SJCRH30 (cell line): ENCODE data around the gene NELL2. TPM values are rescaled to one million over a fixed set of nuclear protein-coding genes. Genes with fewer than 3 reads are reported as not detected.

Experiments used
- DNase-seq, 2 experiments: peaks; one replicate each; pipeline ENCODE4 v3.0.0-alpha.2; 2015 to 2020
- H3K27ac ChIP-seq: fragments of 250-450 bp; sonication (Bioruptor Pico); 2 replicates; pipeline ENCODE4 v1.5.1; 2020; ENCODE audit warnings: mild to moderate bottlenecking, moderate library complexity
- H3K27me3 ChIP-seq: fragments of 250-450 bp; sonication (Bioruptor Pico); 2 replicates; pipeline ENCODE4 v1.5.1; 2020; ENCODE audit warnings: mild to moderate bottlenecking, moderate library complexity
- H3K36me3 ChIP-seq: fragments of 250-450 bp; sonication (Bioruptor Pico); 2 replicates; pipeline ENCODE4 v1.5.1; 2020; ENCODE audit warnings: mild to moderate bottlenecking, moderate library complexity
- H3K4me1 ChIP-seq: fragments of 250-450 bp; sonication (Bioruptor Pico); 2 replicates; pipeline ENCODE4 v1.5.1; 2020; ENCODE audit warnings: mild to moderate bottlenecking, moderate library complexity
- H3K4me3 ChIP-seq: fragments of 250-450 bp; sonication (Bioruptor Pico); 2 replicates; pipeline ENCODE4 v1.5.1; 2020; ENCODE audit warnings: mild to moderate bottlenecking, moderate library complexity
- H3K9me3 ChIP-seq: fragments of 250-450 bp; sonication (Bioruptor Pico); replicated peaks from 2 replicates; pipeline ENCODE4 v1.5.1; 2020; ENCODE audit warnings: mild to moderate bottlenecking, moderate library complexity
- total RNA-seq: library from RNA; depleted of rRNA; stranded (reverse); fragments of >200 nt; shearing (Covaris generic); gene quantifications from 2 replicates; pipeline ENCODE4 v1.2.3, GENCODE V29; 2014

The NELL2 gene
- total RNA-seq, 1 experiment from 2014 or later: 2.7 TPM

GRCh38 chr12:44510510-44510909, 365.6 kb downstream of the NELL2 start:
- H3K36me3 ChIP-seq: no peaks in the 10 kb centered on the region
- H3K27me3 ChIP-seq: no peaks in the 10 kb centered on the region
- H3K4me3 ChIP-seq: no peak overlapping the region
- no peaks in the 10 kb centered on the region for H3K9me3 ChIP-seq
- no peak overlapping the region for H3K27ac ChIP-seq
- no peaks in the 10 kb centered on the region for H3K4me1 ChIP-seq
- no peak for DNase-seq

DNA sequence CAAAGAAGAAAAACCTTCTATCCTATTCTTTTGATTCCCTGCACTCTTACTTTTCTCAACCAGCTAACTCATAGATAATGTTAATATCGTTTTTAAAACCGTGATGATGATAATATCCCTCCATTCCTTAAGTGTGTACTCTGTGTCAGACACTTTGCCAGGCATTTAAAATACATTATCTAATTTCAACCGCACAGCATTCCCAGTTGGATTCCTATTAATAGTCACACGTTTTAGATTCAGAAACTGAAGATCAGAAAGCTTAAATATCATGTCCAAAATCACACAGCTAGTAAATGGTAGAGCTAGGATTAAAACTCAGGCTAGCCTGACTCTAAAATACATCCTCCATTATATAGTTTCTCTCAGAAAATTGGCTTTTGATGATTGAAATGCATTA, 366.0 kb downstream of the NELL2 start:
- no peaks in the 10 kb centered on the region for H3K27me3 ChIP-seq
- H3K4me3 ChIP-seq: no peak overlapping the region
- no peaks in the 10 kb centered on the region for H3K9me3 ChIP-seq
- DNase-seq: no peak
- H3K27ac ChIP-seq: no peak overlapping the region
- H3K36me3 ChIP-seq: no peaks in the 10 kb centered on the region
- H3K4me1 ChIP-seq: no peaks in the 10 kb centered on the region

GRCh38 chr12:44509471-44509870, 366.6 kb downstream of the NELL2 start:
- DNase-seq: peak in 1 of 2 experiments; percentile 13
- Histone ChIP-seq H3K9me3 (no peaks in the 10 kb centered on the region), H3K4me3 (no peak overlapping the region), H3K36me3 (no peaks in the 10 kb centered on the region), H3K27ac (no peak overlapping the region), H3K27me3 (no peaks in the 10 kb centered on the region), H3K4me1 (no peaks in the 10 kb centered on the region)

DNA sequence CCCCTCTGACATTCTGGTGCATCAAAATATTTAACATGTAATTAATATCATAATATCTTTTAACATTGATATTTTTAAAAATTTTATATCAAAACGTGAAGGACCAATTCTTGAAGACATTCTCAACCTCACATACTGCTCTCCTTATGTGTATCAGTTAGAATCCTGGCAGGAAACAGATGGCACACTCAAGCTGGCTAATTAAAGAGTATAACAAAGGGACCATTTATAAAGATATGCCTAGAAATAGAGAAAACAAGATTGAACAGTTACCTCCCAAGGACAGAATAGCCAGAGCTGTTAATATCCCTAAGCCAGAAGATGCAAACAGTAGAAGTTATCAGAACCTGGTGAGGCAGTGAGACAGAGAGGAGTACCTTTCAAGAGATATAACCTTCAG, 368.7 kb downstream of the NELL2 start:
- H3K27me3 ChIP-seq: no peaks in the 10 kb centered on the region
- H3K4me3 ChIP-seq: no peak overlapping the region
- DNase-seq: peak in 1 of 2 experiments; percentile 15
- H3K9me3 ChIP-seq: no peaks in the 10 kb centered on the region
- no peaks in the 10 kb centered on the region for H3K36me3 ChIP-seq
- H3K4me1 ChIP-seq: no peaks in the 10 kb centered on the region
- H3K27ac ChIP-seq: no peak overlapping the region

- H3K27me3 ChIP-seq: no peaks in the 10 kb centered on the region
- no peaks in the 10 kb centered on the region for H3K9me3 ChIP-seq
- H3K36me3 ChIP-seq: no peaks in the 10 kb centered on the region
- no peak for DNase-seq
- H3K4me1 ChIP-seq: no peaks in the 10 kb centered on the region
- H3K4me3 ChIP-seq: no peak overlapping the region
- no peak overlapping the region for H3K27ac ChIP-seq
Measured at GRCh38 chr12:44504799-44505198, 371.3 kb downstream of the NELL2 start.

DNA sequence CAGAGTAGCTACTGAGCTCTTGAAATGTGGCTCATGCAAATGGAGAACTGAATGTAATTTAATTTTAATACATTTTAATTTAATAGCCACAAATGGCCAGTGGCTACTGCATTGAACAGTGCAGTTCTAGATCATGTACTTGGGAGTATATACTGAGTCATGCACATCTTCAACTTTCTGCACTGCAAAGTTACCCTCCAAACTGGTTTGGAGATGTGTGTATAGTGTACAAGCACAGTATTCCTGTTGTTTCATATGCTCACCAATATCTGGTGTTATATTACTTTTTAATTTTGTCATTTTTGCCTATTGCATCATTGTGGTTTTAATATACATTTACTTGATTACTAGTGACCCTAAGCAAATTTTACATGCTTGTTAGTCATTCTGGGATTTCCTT, 372.8 kb downstream of the NELL2 start:
- no peaks in the 10 kb centered on the region; the same call in 1 of the 2 replicates for H3K36me3 ChIP-seq
- DNase-seq: no peak
- no peak overlapping the region for H3K4me3 ChIP-seq
- no peaks in the 10 kb centered on the region for H3K9me3 ChIP-seq
- no peak overlapping the region for H3K27ac ChIP-seq
- H3K27me3 ChIP-seq: no peaks in the 10 kb centered on the region
- H3K4me1 ChIP-seq: no peaks in the 10 kb centered on the region

DNA sequence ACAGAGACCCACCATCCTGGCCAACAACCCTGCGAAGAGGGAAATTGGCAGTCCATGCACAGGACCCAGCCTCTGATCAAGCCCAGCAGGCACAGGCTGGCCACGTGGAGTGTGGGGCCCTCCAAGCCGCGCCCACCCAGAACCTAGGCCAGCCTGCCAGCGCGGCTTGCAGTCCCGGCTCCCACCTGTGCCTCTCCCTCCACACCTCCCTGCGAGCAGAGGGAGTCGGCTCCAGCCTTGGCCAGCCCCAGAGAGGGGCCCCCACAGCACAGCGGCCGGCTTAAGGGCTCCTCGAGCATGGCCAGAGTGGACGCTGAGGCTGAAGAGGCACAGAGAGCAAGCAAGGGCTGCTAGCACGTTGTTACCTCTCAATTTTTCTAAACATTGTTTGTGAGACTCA, 373.4 kb downstream of the NELL2 start:
- no peaks in the 10 kb centered on the region; the same call in 1 of the 2 replicates for H3K36me3 ChIP-seq
- H3K4me1 ChIP-seq: no peaks in the 10 kb centered on the region
- H3K27ac ChIP-seq: no peak overlapping the region
- H3K27me3 ChIP-seq: no peaks in the 10 kb centered on the region
- no peaks in the 10 kb centered on the region for H3K9me3 ChIP-seq
- no peak for DNase-seq
- no peak overlapping the region for H3K4me3 ChIP-seq

DNA sequence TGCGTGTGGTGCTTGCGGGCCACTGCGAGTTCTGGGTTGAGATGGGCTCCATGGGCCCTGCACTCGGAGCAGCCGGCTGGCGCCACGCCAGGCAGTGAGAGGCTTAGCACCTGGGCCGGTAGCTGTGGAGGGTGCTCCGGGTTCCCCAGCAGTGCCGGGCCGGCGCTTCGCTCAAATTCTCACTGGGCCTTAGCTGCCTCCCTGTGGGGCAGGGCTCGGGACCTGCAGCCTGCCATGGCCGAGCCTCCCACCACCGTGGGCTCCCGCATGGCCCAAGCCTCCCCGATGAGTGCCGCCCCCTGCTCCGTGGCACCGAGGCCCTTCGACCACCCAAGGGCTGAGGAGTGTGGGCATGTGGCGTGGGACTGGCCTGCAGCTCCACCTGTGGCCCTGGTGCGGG, 375.7 kb downstream of the NELL2 start:
- Histone ChIP-seq H3K4me3 (no peak overlapping the region), H3K27ac (no peak overlapping the region), H3K27me3 (no peaks in the 10 kb centered on the region), H3K4me1 (no peaks in the 10 kb centered on the region), H3K9me3 (no peaks in the 10 kb centered on the region), H3K36me3 (no peaks in the 10 kb centered on the region; the same call in 1 of the 2 replicates)
- no peak for DNase-seq

DNA sequence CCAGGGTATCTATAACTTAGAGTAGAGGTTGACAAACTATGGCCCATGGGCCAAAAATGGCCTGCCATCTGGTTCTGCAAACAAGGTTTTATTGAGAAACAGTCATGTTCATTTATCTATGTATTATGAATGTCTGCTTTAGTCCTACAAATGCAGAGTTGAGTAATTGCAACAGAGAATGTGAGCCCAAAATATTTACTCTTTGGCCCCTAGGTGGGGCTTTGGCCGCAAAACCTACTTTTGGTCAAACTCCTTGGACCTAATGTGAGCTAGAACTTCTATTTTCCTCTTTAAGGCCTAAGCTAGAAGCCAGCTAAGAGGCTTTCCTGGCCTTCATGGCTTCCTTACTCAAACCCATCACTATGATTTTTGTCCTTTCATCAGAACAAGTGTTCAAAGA, 379.1 kb downstream of the NELL2 start:
- no peaks in the 10 kb centered on the region for H3K4me1 ChIP-seq
- H3K27ac ChIP-seq: no peak overlapping the region
- H3K4me3 ChIP-seq: no peak overlapping the region
- DNase-seq: peak in 1 of 2 experiments; percentile 11
- H3K36me3 ChIP-seq: no peaks in the 10 kb centered on the region; the same call in 1 of the 2 replicates
- H3K27me3 ChIP-seq: no peaks in the 10 kb centered on the region
- no peaks in the 10 kb centered on the region for H3K9me3 ChIP-seq

DNA sequence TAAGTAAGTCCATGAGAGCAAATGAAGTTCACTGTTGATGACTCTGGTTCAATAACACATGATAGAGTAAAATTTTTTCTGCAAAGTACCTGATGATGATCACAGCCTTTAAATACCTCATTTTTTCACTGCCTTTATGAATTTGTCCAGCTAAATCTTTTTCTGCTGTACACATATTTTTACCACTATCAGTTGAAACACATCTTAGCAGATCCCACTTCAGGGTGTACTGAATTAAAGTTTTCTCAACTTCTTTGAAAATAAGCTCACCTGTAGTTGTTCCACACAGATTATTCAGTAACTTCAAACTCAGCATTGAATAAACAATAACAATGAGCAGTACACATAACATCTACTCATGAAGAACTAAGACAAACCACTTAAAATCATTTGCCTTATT, 385.9 kb downstream of the NELL2 start:
- Histone ChIP-seq H3K27me3 (no peaks in the 10 kb centered on the region), H3K36me3 (no peaks in the 10 kb centered on the region), H3K27ac (no peak overlapping the region), H3K9me3 (no peaks in the 10 kb centered on the region), H3K4me1 (no peaks in the 10 kb centered on the region), H3K4me3 (no peak overlapping the region)
- no peak for DNase-seq

DNA sequence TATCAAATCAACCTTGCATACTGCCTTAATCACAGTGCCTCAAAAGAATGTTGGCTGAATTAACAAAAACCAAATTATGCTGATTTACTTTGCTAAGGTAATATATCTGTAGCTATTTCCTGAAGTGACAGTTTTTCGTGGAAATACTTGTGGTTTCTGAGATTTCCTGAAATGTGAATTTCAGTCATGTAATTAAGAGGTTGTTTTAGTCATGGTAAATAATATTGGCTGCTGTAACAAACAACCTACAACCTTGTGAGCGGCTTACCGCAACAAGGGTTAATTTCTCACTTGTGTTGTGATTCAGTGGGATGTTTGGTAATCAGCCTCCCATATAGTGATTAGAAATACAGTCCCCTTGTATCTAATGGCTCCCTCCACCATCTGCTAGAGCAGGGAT, 387.9 kb downstream of the NELL2 start:
- no peaks in the 10 kb centered on the region for H3K9me3 ChIP-seq
- H3K27me3 ChIP-seq: no peaks in the 10 kb centered on the region
- no peaks in the 10 kb centered on the region for H3K36me3 ChIP-seq
- no peak for DNase-seq
- no peaks in the 10 kb centered on the region for H3K4me1 ChIP-seq
- no peak overlapping the region for H3K27ac ChIP-seq
- no peak overlapping the region for H3K4me3 ChIP-seq

- DNase-seq: no peak
- Histone ChIP-seq H3K4me1 (no peaks in the 10 kb centered on the region), H3K27me3 (no peaks in the 10 kb centered on the region), H3K27ac (no peak overlapping the region), H3K36me3 (no peaks in the 10 kb centered on the region), H3K9me3 (no peaks in the 10 kb centered on the region), H3K4me3 (no peak overlapping the region)
Measured at GRCh38 chr12:44484862-44485261, 391.3 kb downstream of the NELL2 start.

DNA sequence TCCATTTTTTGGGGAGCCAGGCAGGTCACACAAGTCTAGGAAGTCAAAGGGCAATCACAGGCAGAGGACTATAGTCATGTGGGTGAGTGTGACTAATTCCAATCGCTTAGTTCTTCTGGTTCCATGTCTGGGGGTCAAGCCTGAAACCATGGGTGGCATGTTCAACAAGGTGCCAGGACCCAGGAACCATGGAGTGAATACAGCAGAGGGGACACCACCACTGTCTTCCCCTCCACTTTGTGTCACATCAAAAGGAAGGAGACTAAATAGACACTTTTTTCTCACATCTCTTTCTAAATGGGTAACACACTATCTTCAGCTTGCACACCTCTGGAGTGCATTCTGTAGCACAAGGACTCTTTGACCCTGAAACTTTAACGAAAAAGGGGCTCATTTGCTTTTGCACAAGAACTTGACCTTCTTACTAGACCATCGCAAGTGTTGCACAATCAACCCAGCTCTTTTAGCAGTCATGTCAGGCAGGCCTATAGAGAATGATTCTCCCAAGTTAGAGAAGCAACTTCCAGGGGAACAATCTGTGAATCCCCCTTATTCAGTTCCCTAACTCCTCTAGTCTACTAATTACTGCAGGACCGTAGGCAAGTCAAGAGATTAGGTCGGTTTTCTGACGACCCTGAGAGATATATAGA, 398.7 kb downstream of the NELL2 start:
- Histone ChIP-seq H3K4me3 (no peak overlapping the region), H3K27me3 (no peaks in the 10 kb centered on the region), H3K4me1 (no peaks in the 10 kb centered on the region), H3K27ac (no peak overlapping the region), H3K36me3 (no peaks in the 10 kb centered on the region), H3K9me3 (no peaks in the 10 kb centered on the region; the same call in 1 of the 2 replicates)
- no peak for DNase-seq

GRCh38 chr12:44476683-44477082, 399.4 kb downstream of the NELL2 start:
- H3K4me1 ChIP-seq: no peaks in the 10 kb centered on the region
- no peak overlapping the region for H3K4me3 ChIP-seq
- H3K27ac ChIP-seq: no peak overlapping the region
- no peaks in the 10 kb centered on the region for H3K27me3 ChIP-seq
- H3K9me3 ChIP-seq: no peaks in the 10 kb centered on the region; the same call in 1 of the 2 replicates
- DNase-seq: peak in 1 of 2 experiments; percentile 15
- H3K36me3 ChIP-seq: no peaks in the 10 kb centered on the region

- H3K27me3 ChIP-seq: 0 out of 2 replicates have a peak, but pooled peaks cover 3% of the 10 kb centered on the region
- DNase-seq: no peak
- H3K4me1 ChIP-seq: no peaks in the 10 kb centered on the region
- H3K27ac ChIP-seq: no peak overlapping the region
- H3K36me3 ChIP-seq: no peaks in the 10 kb centered on the region
- H3K9me3 ChIP-seq: no peaks in the 10 kb centered on the region
- no peak overlapping the region for H3K4me3 ChIP-seq
Measured at GRCh38 chr12:44465139-44465538, 411.0 kb downstream of the NELL2 start.

DNA sequence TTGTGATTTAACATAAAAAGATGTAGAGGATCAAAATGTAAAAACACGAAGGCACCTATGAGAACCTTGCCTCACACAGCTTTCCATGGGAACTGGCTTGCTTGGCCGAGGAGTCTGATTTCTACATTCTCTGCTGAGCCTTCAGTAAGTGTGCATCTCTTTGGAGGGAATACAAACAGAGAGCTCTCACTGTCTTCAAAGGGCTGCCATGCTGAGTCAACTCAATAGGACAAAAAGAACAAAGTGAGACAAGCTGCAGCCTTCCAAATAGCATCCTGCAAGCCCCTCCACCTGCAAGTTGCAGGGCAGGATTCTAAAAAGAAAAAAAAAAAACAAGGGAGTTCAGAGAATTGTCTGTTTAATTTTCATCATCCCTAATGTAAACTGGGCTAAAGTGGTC, 411.9 kb downstream of the NELL2 start:
- DNase-seq: no peak
- 0 out of 2 replicates have a peak, but pooled peaks cover 3% of the 10 kb centered on the region for H3K27me3 ChIP-seq
- H3K4me3 ChIP-seq: no peak overlapping the region
- no peaks in the 10 kb centered on the region for H3K4me1 ChIP-seq
- H3K9me3 ChIP-seq: no peaks in the 10 kb centered on the region
- no peaks in the 10 kb centered on the region for H3K36me3 ChIP-seq
- H3K27ac ChIP-seq: no peak overlapping the region
